GM18951 (cell line): ENCODE measurements around the gene SNRNP48.

ENCODE experiments used
- POLR2A ChIP-seq: IDR thresholded peaks from 4 replicates; pipeline ENCODE4 v1.6.1; 2011; ENCODE audit warnings: mild to moderate bottlenecking; ENCODE audit not compliant: insufficient read length, insufficient read depth; ENCODE audit errors: extremely low read depth
- in situ Hi-C: fragments of 300-500 bp; cut with MboI; formaldehyde crosslinking; loops from one replicate; pipeline ENCODE4 v1.12.0; 2022; ENCODE audit warnings: low sequenced_read_pairs, mixed read lengths, inconsistent platforms; ENCODE audit not compliant: unreplicated experiment

SNRNP48 gene

DNA sequence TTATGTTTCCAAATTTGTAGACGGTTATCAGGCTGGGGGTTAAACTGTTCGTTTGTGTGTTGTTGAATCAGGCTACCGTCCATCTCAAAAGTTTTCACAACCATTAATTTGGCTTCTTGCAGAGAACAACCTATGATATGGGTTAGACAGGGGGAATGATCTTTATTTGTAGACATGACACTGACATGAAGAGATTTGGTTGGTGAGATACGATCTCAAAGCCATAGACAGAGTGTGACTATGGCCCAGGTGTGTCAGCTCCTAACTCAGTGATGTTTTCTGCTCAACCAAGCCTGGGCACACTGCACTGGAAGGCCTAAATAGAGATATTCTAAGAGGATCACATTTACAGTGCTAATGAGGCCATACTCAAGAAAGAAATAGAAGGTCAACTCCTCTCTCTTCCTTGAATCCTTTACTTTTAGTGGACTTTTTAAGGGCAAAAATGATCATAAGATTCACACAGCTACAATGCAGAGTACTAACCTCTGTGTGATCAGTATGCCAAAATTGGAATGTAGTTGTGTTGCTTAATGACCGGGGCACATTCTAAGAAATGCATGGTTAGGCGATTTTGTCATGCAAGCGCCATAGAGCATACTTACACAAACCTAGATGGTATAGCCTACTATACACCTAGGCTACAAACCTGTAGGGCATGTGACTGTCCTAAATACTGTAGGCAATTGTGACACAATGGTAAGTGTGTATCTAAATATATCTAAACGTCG, 17.6 kb upstream of the SNRNP48 start:
- TF ChIP-seq POLR2A = no peak
- in situ Hi-C loops = no loop called here

GRCh38 chr6:7574500-7574899, 15.5 kb upstream of the SNRNP48 start:
- in situ Hi-C loops = no loop called here
- TF ChIP-seq POLR2A = no peak

DNA sequence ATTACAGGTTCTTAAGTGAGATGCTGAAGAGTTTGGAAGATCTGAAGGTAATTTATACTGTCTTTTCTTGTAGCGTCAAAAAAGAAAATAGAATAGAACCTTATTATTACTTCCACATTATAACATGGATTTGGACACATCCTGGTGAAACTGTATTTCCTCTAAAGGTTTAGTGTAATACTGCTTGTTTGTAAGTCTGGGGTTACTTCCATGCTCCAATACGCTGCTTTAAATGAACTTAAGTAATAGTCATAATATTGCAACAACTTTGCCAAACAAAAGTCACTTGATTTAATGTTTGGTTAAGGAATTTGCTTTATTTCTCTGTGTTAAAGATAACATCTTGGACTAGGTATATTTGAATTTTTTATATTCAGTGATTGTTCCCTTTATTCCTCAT, 11.5 kb upstream of the SNRNP48 start:
- in situ Hi-C loops = no loop called here
- no peak for TF ChIP-seq POLR2A

GRCh38 chr6:7578931-7579330, 11.1 kb upstream of the SNRNP48 start:
- no peak for TF ChIP-seq POLR2A
- in situ Hi-C loops = no loop called here

GRCh38 chr6:7579851-7580250, 10.1 kb upstream of the SNRNP48 start:
- in situ Hi-C loops = no loop called here
- no peak for TF ChIP-seq POLR2A

DNA sequence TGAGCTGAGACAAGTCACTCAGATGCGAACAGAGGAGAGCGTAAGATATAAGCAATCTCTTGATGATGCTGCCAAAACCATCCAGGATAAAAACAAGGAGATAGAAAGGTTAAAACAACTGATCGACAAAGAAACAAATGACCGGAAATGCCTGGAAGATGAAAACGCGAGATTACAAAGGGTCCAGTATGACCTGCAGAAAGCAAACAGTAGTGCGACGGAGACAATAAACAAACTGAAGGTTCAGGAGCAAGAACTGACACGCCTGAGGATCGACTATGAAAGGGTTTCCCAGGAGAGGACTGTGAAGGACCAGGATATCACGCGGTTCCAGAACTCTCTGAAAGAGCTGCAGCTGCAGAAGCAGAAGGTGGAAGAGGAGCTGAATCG, 9.5 kb upstream of the SNRNP48 start:
- in situ Hi-C loops = no loop called here
- TF ChIP-seq POLR2A = no peak

- in situ Hi-C loops = no loop called here
Observed at GRCh38 chr6:7580927-7581618, 8.9 kb upstream of the SNRNP48 start.

GRCh38 chr6:7585287-7585930, 4.6 kb upstream of the SNRNP48 start:
- in situ Hi-C loops = no loop called here
- no peak for TF ChIP-seq POLR2A

More at GRCh38 chr6:7580927-7581618, 8.9 kb upstream of the SNRNP48 start:
- no peak for TF ChIP-seq POLR2A

GRCh38 chr6:7587631-7588100, 2.3 kb upstream of the SNRNP48 start:
- in situ Hi-C loops = no loop called here
- TF ChIP-seq POLR2A = no peak

DNA sequence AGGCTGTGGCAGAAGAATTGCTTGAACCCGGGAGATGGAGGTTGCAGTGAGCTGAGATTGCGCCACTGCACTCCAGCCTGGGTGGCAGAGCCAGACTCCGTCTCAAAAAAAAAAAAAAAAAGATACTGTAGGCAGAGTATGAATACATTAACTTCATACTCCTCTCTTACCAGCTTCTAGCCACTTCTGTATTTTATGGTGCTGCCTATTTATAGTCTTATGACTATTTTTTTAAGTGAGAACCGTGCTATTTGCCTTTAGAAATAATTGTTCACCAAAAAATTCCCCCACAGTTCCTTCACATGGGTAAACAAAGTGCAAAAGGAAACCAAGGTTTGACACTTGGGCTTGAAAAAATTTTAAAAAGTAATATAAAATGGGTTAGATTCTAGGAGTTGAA, 1.5 kb upstream of the SNRNP48 start:
- in situ Hi-C loops = no loop called here
- no peak for TF ChIP-seq POLR2A

GRCh38 chr6:7589221-7589620, 777 bp upstream of the SNRNP48 start:
- no peak for TF ChIP-seq POLR2A
- in situ Hi-C loops = no loop called here

- TF ChIP-seq POLR2A = no peak
- in situ Hi-C loops = no loop called here
Observed at GRCh38 chr6:7590918-7591302, 912 bp downstream of the SNRNP48 start.

- in situ Hi-C loops = no loop called here
- no peak for TF ChIP-seq POLR2A
Observed at GRCh38 chr6:7591770-7592169, 1.8 kb downstream of the SNRNP48 start.

DNA sequence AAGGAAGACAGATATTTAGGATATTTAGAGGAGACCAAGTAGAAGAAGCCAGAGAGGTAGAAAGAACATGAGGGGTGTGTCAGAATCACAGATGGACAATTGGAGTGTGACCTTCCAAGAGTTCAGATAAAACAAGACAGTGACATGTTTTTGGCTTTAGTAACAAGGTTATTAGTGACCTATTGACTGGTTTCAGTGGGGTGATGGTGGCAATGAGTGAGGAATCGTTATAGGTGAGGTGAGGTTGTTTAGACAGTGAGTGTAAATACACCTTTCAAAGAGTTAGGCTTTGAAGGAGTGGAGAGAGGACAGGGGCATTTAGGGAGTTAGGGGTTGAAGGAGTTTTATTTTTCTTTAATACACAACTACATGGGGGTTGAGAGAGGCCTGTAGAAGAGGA, 3.2 kb downstream of the SNRNP48 start:
- TF ChIP-seq POLR2A = no peak
- in situ Hi-C loops = no loop called here
